ENCODE results near the gene MOV10. TPM values are rescaled to one million over a fixed set of nuclear protein-coding genes. Genes with fewer than 3 reads are reported as not detected.
"Not testable (repeated sequence)": the region's sequence is repeated elsewhere in the genome, so short reads cannot be mapped to it uniquely, and the experiment has no call there.

Gene MOV10
- total and polyA plus RNA-seq, 10 of the 15 experiments (the other 5 are each of a cell fraction or from before 2014, with no cell fraction given) = 21.0 to 80.3 (median 49.8) TPM

GRCh38 chr1:112722601-112723510 is 48.4 kb downstream of the MOV10 start:
- ChIA-PET RAD21 (ENCODE audit: unreplicated experiment) (interaction anchor here (8.6 kb wide), 1 partner anchor 80 kb away, joined by 192 read pairs; no protein-coding TSS in a partner anchor), CTCF (interaction anchor here (0.6 to 10.8 kb wide), 4 partner anchors 80 to 331 kb away, joined by 3 to 428 read pairs (median 4); no protein-coding TSS in a partner anchor), SMC1A (ENCODE audit: uncharacterized antibody, unreplicated experiment) (interaction anchor here (0.5 kb wide), 1 partner anchor 1897 kb away, joined by 3 read pairs; no protein-coding TSS in a partner anchor), POLR2A (interaction anchor here (0.6 kb wide), 1 partner anchor 317 kb away, joined by 3 read pairs; no protein-coding TSS in a partner anchor)
- intact Hi-C loops (cut with micrococcal nuclease; ENCODE audit: unreplicated experiment) = no loop called here
- peak in 1 of 2 experiments; percentile 31; a peak in 1 of 4 replicates for TF ChIP-seq BHLHE40 (IDR thresholded peaks at IDR 0.05; ENCODE audit: borderline replicate concordance in 1 of 2, low read depth in 2 of 2, low read length in 1 of 2)
- TF ChIP-seq PML (IDR thresholded peaks at IDR 0.05; ENCODE audit: low read length) = no peak
- TF ChIP-seq RBBP5 (conservative IDR thresholded peaks at IDR 0.05) = no peak
- no peak for DNase-seq (ENCODE audit: low read depth, low spot score)
- Histone ChIP-seq H3K9me3 (replicated peaks; ENCODE audit: control insufficient read depth, insufficient read depth, low read length) (no peaks in the 10 kb centered on the region), H3K27ac (ENCODE audit: control insufficient read depth, insufficient read depth) (no peak overlapping the region), H3K79me2 (ENCODE audit: control insufficient read depth, insufficient read depth, low read length) (no peaks in the 10 kb centered on the region), H3K4me2 (ENCODE audit: control insufficient read depth, insufficient read depth) (no peak overlapping the region), H3K27me3 (replicated peaks in 1 of 2; ENCODE audit: control insufficient read depth in 2 of 2, insufficient read depth in 2 of 2, low read length in 1 of 2) (peaks cover 0 to 3% of the 10 kb centered on the region in 2 experiments; a peak in 2 of 4 replicates), H3K9ac (ENCODE audit: control insufficient read depth, insufficient read depth, low read length) (no peak overlapping the region), H3K4me3 (no peak overlapping the region), H3K36me3 (ENCODE audit: control insufficient read depth in 2 of 2, insufficient read depth in 2 of 2, low read length in 1 of 2) (no peaks in the 10 kb centered on the region), H3K4me1 (ENCODE audit: control insufficient read depth, insufficient read depth, low read length) (no peaks in the 10 kb centered on the region), H4K20me1 (ENCODE audit: control insufficient read depth, insufficient read depth) (no peaks in the 10 kb centered on the region), H2AFZ (ENCODE audit: control insufficient read depth, low read depth, low read length) (no peak overlapping the region)
- ATAC-seq = no peak
- WGBS (ENCODE audit: insufficient coverage, insufficient replicate concordance, low lambda C conversion rate, missing lambda C conversion rate) = 14% methylated on average over 26 of the region's 35 CpGs
- BruUV-seq (replicated peaks) = no TSS peak
- FAIRE-seq = no peak
- in situ Hi-C loops (cut with MboI) = no loop called here

- H3K79me2 ChIP-seq (ENCODE audit: control insufficient read depth, insufficient read depth, low read length) = no peaks in the 10 kb centered on the region
- ChIA-PET SMC1A (ENCODE audit: uncharacterized antibody, unreplicated experiment) (no interaction called here), POLR2A (no interaction called here), RAD21 (ENCODE audit: unreplicated experiment) (no interaction called here), CTCF (interaction anchor here (0.6 to 10.8 kb wide), 4 partner anchors 8 to 332 kb away, joined by 3 to 428 read pairs (median 4); partner anchors contain the start of gene PPM1J)
- ATAC-seq = no peak
- no peaks in the 10 kb centered on the region for H3K36me3 ChIP-seq (ENCODE audit: control insufficient read depth in 2 of 2, insufficient read depth in 2 of 2, low read length in 1 of 2)
- H3K27me3 ChIP-seq (replicated peaks in 1 of 2; ENCODE audit: control insufficient read depth in 2 of 2, insufficient read depth in 2 of 2, low read length in 1 of 2) = peaks cover 0 to 3% of the 10 kb centered on the region in 2 experiments; a peak in 2 of 4 replicates
- in situ Hi-C loops (cut with MboI) = no loop called here
- WGBS (ENCODE audit: insufficient coverage, insufficient replicate concordance, low lambda C conversion rate, missing lambda C conversion rate) = 60% methylated on average over 8 of the region's 8 CpGs
- no peak overlapping the region for H3K27ac ChIP-seq (ENCODE audit: control insufficient read depth, insufficient read depth)
- no peak overlapping the region for H3K9ac ChIP-seq (ENCODE audit: control insufficient read depth, insufficient read depth, low read length)
- intact Hi-C loops (cut with micrococcal nuclease; ENCODE audit: unreplicated experiment) = no loop called here
- no peak for FAIRE-seq
- H2AFZ ChIP-seq (ENCODE audit: control insufficient read depth, low read depth, low read length) = no peak overlapping the region
- no peaks in the 10 kb centered on the region for H4K20me1 ChIP-seq (ENCODE audit: control insufficient read depth, insufficient read depth)
- no peak for TF ChIP-seq USF1 (IDR thresholded peaks at IDR 0.05; ENCODE audit: borderline replicate concordance, extremely low read length, insufficient read depth, low read depth, low read length)
- TF ChIP-seq E2F4 (IDR thresholded peaks at IDR 0.05; ENCODE audit: low read depth, low read length) = no peak
- no peak for TF ChIP-seq CREM (IDR thresholded peaks at IDR 0.05; ENCODE audit: low read depth)
- no peaks in the 10 kb centered on the region for H3K9me3 ChIP-seq (replicated peaks; ENCODE audit: control insufficient read depth, insufficient read depth, low read length)
- H3K4me3 ChIP-seq = no peak overlapping the region
- H3K4me1 ChIP-seq (ENCODE audit: control insufficient read depth, insufficient read depth, low read length) = no peaks in the 10 kb centered on the region
- no TSS peak for BruUV-seq (replicated peaks)
- H3K4me2 ChIP-seq (ENCODE audit: control insufficient read depth, insufficient read depth) = no peak overlapping the region
- DNase-seq (ENCODE audit: low read depth, low spot score) = no peak
These were observed 49.0 kb downstream of the MOV10 start for GRCh38 chr1:112723511-112723839.

- CTCF ChIA-PET = interaction anchor here (1.4 to 10.8 kb wide), 2 partner anchors 79 to 333 kb away, joined by 4 to 428 read pairs; no protein-coding TSS in a partner anchor
- H3K9ac ChIP-seq (ENCODE audit: control insufficient read depth, insufficient read depth, low read length); POLR2A ChIA-PET; H3K27ac ChIP-seq (ENCODE audit: control insufficient read depth, insufficient read depth); ATAC-seq; H3K4me2 ChIP-seq (ENCODE audit: control insufficient read depth, insufficient read depth); BruUV-seq (replicated peaks); intact Hi-C loops (cut with micrococcal nuclease; ENCODE audit: unreplicated experiment); DNase-seq (ENCODE audit: low read depth, low spot score); H2AFZ ChIP-seq (ENCODE audit: control insufficient read depth, low read depth, low read length); FAIRE-seq; SMC1A ChIA-PET (ENCODE audit: uncharacterized antibody, unreplicated experiment); in situ Hi-C loops (cut with MboI); H3K27me3 ChIP-seq (replicated peaks in 1 of 2; ENCODE audit: control insufficient read depth in 2 of 2, insufficient read depth in 2 of 2, low read length in 1 of 2); H3K79me2 ChIP-seq (ENCODE audit: control insufficient read depth, insufficient read depth, low read length); H3K9me3 ChIP-seq (replicated peaks; ENCODE audit: control insufficient read depth, insufficient read depth, low read length); H3K4me1 ChIP-seq (ENCODE audit: control insufficient read depth, insufficient read depth, low read length); H3K36me3 ChIP-seq (ENCODE audit: control insufficient read depth in 2 of 2, insufficient read depth in 2 of 2, low read length in 1 of 2); H3K4me3 ChIP-seq; H4K20me1 ChIP-seq (ENCODE audit: control insufficient read depth, insufficient read depth); RAD21 ChIA-PET (ENCODE audit: unreplicated experiment): not testable (repeated sequence)
- WGBS (ENCODE audit: insufficient coverage, insufficient replicate concordance, low lambda C conversion rate, missing lambda C conversion rate) = 10% methylated on average over 2 of the region's 4 CpGs
These were observed 49.8 kb downstream of the MOV10 start for GRCh38 chr1:112724240-112724639.

All from GM12878 (cell line).